GM18511 (cell line): ENCODE data around the gene GSKIP.
"Not testable (repeated sequence)": the region's sequence is repeated elsewhere in the genome, so short reads cannot be mapped to it uniquely, and the experiment has no call there.

Source experiments
- ATAC-seq: cut with Tn5 transposase; IDR thresholded peaks from one replicate; pipeline ENCODE4 v1.9.1; 2021; ENCODE audit warnings: mild to moderate bottlenecking, moderate library complexity; ENCODE audit not compliant: unreplicated experiment

GSKIP gene, protein sequence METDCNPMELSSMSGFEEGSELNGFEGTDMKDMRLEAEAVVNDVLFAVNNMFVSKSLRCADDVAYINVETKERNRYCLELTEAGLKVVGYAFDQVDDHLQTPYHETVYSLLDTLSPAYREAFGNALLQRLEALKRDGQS

GRCh38 chr14:96362965-96363750 is at the start of gene GSKIP, which contains the start of gene ATG2B:
Gene GSKIP (plus strand): TSS chr14:96363526. CDS start chr14:96382248, 18,722 bp downstream.
Gene ATG2B (minus strand): TSS chr14:96363341. CDS start chr14:96362976, 365 bp downstream.
- ATAC-seq = peak; percentile 78

DNA sequence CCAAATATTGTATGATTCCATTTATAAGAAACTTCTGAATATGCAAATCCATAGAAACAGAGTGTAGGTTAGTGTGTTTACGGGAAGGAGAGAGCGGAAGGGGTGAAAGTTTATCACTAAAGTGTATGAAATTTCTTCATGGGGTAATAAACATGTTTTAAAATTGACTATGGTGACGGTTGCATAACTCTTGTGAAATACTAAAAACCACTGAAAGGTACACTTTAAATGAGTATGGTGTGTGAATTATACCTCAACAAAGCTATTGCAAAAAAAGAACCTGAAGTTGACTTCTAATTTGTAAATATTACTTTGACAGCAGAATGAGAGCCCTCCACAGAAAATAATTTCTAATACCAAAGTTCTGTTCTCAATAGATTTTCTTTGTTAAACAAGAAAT is 47.2 kb upstream of the GSKIP start:
- no peak for ATAC-seq

- no peak for ATAC-seq
Observed at GRCh38 chr14:96318836-96319235, 44.5 kb upstream of the GSKIP start.

DNA sequence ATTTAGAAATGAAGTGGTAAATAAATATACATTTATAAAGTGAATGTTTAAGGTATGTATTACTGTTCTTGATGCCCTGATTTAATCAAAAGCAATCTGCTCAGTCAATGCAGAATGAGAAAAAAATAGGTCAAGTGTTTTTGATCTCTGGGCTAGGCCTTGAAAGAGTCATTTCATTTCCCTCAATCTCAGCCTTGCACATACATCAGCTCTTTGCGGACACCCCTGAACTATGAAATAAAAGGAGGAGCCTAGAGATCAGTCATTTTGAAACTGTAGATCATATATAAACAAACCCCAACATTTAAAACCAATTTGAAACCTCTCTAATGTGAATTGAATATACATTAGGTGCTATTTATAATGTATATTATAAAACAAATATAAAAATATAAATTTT is 42.7 kb upstream of the GSKIP start:
- ATAC-seq = no peak

- no peak for ATAC-seq
Observed at GRCh38 chr14:96324219-96324618, 39.1 kb upstream of the GSKIP start.

- ATAC-seq = no peak
Observed at GRCh38 chr14:96338551-96338950, 24.8 kb upstream of the GSKIP start.

DNA sequence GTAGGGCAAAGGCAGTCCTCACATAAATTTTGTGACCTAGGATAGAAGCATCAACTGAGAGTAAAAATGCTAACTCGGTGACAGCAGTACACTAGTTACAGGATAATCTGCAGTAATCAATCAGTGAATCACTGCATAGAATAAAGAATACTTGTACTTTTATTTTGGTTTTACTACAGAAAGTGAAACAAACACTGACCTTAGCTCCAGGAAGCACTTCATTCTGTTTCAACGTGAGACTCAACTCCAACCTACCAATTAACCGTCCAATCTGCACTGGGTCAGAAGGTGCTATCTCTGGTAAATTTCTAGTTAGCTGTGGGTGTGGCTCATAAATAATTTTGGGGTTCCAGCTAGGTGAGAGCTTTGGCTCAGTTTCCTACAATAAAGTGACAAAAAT is 22.0 kb upstream of the GSKIP start:
- no peak for ATAC-seq

- ATAC-seq = no peak
Observed at GRCh38 chr14:96345669-96346068, 17.7 kb upstream of the GSKIP start.

- not testable (repeated sequence) for ATAC-seq
Observed at GRCh38 chr14:96347957-96348356, 15.4 kb upstream of the GSKIP start.

- no peak for ATAC-seq
Observed at GRCh38 chr14:96349286-96350075, 13.8 kb upstream of the GSKIP start.

GRCh38 chr14:96351986-96352385 is 11.3 kb upstream of the GSKIP start:
- no peak for ATAC-seq

- no peak for ATAC-seq
Observed at GRCh38 chr14:96352708-96353107, 10.6 kb upstream of the GSKIP start.

DNA sequence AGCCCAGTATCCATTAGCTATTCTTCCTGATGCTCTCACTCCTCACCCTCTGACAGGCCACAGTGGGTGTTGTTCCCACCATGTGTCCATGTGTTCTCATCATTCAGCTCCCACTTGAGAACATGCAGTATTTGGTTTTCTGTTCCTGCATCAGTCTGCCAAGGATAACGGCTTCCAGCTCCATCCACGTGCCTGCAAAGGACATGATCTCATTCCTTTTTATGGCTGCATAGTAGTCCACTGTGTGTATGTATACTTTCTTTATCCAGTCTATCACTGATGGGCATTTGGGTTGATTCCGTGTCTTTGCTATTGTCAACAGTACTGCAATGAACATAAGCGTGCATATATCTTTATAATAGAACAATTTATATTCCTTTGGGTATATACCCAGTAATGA is 9.1 kb upstream of the GSKIP start:
- no peak for ATAC-seq

GRCh38 chr14:96357216-96357615 is 6.1 kb upstream of the GSKIP start:
- ATAC-seq = no peak

- ATAC-seq = no peak
Observed at GRCh38 chr14:96359959-96360358, 3.4 kb upstream of the GSKIP start.

- peak; percentile 16 for ATAC-seq
Observed at GRCh38 chr14:96362071-96362964, 1.0 kb upstream of the GSKIP start.

GRCh38 chr14:96363751-96364336 is 518 bp downstream of the GSKIP start:
- peak; percentile 41 for ATAC-seq

- no peak for ATAC-seq
Observed at GRCh38 chr14:96364962-96365361, 1.6 kb downstream of the GSKIP start.

- no peak for ATAC-seq
Observed at GRCh38 chr14:96368534-96368933, 5.2 kb downstream of the GSKIP start.

DNA sequence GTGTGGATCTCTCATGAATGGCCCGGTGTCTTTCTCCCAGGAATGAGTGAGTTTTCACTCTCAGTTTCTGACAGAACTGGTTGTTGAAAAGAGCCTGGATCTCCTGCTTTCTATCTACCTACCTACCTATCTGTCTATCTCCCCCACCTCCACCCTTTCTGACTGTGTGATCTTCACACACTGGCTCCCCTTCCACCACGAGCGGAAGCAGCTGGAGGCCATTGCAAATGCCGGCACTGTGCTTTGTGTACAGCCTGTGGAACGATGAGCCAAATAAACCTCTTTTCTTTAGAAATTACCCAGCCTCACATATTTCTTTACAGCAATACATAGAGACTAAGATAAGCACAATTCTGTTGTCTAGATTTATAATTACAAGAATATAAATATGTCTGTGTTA is 7.2 kb downstream of the GSKIP start:
- no peak for ATAC-seq
